Anterior cingulate cortex (tissue), 58 donors: ENCODE data around the gene SGF29.
"Not testable (repeated sequence)": the region's sequence is repeated elsewhere in the genome, so short reads cannot be mapped to it uniquely, and the experiment has no call there.

ENCODE experiments used
- DNase-seq, 58 donors: peaks; one replicate each; lab custom pipeline; 2025; lab: John Stamatoyannopoulos, UW

The SGF29 gene

GRCh38 chr16:28590384-28591340, 36.9 kb downstream of the SGF29 start:
- no peak for DNase-seq

- no peak for DNase-seq
Observed at GRCh38 chr16:28591355-28591754, 37.6 kb downstream of the SGF29 start.

- DNase-seq: no peak
Observed at GRCh38 chr16:28592511-28592910, 38.8 kb downstream of the SGF29 start.

GRCh38 chr16:28592979-28593553, 39.3 kb downstream of the SGF29 start:
- DNase-seq: no peak

GRCh38 chr16:28595451-28595850, 41.7 kb downstream of the SGF29 start:
- not testable (repeated sequence) for DNase-seq

GRCh38 chr16:28596115-28596630, 42.5 kb downstream of the SGF29 start:
- no peak for DNase-seq

GRCh38 chr16:28596840-28597691, 43.3 kb downstream of the SGF29 start, which contains the start of gene SULT1A2:
Gene SULT1A2, minus strand, starts transcription at chr16:28597050. Its CDS starts 1,120 bp downstream, at chr16:28595930.
- no peak for DNase-seq

- no peak for DNase-seq
Observed at GRCh38 chr16:28597692-28598261, 44.1 kb downstream of the SGF29 start.

- DNase-seq: not testable (repeated sequence)
Observed at GRCh38 chr16:28599377-28600285, 45.9 kb downstream of the SGF29 start.

GRCh38 chr16:28600965-28601364, 47.2 kb downstream of the SGF29 start:
- DNase-seq: not testable (repeated sequence)

GRCh38 chr16:28601589-28601988, 47.9 kb downstream of the SGF29 start:
- not testable (repeated sequence) for DNase-seq

GRCh38 chr16:28602062-28602461, 48.3 kb downstream of the SGF29 start:
- DNase-seq: not testable (repeated sequence)

- no peak for DNase-seq
Observed at GRCh38 chr16:28602529-28602928, 48.8 kb downstream of the SGF29 start.

- no peak for DNase-seq
Observed at GRCh38 chr16:28603381-28604185, 49.9 kb downstream of the SGF29 start.

- DNase-seq: no peak
Observed at GRCh38 chr16:28604186-28604565, 50.5 kb downstream of the SGF29 start.

GRCh38 chr16:28606291-28607115, 52.8 kb downstream of the SGF29 start:
- DNase-seq: no peak

GRCh38 chr16:28607116-28607623, 53.5 kb downstream of the SGF29 start:
- DNase-seq: no peak
